HUES48 (cell line): Measurements from ENCODE around the gene CHGA.

ENCODE experiments used
- H3K27ac ChIP-seq: one replicate; pipeline ENCODE4 v1.7.0; 2013; ENCODE audit warnings: low read depth, low read length, inconsistent platforms
- H3K27me3 ChIP-seq: 2 replicates; pipeline ENCODE4 v1.6.1; 2013; ENCODE audit warnings: mild to moderate bottlenecking, low read length; ENCODE audit not compliant: control insufficient read depth, insufficient read depth
- H3K36me3 ChIP-seq: 2 replicates; pipeline ENCODE4 v1.6.1; 2013; ENCODE audit warnings: low read length; ENCODE audit not compliant: control insufficient read depth, insufficient read depth
- H3K4me1 ChIP-seq: 2 replicates; pipeline ENCODE4 v1.6.1; 2013; ENCODE audit warnings: mild to moderate bottlenecking, low read length; ENCODE audit not compliant: control insufficient read depth, insufficient read depth
- H3K4me3 ChIP-seq: 2 replicates; pipeline ENCODE4 v1.5.1; 2013; ENCODE audit warnings: mild to moderate bottlenecking, low read depth, low read length
- H3K9ac ChIP-seq: 2 replicates; pipeline ENCODE4 v1.6.1; 2013; ENCODE audit warnings: mild to moderate bottlenecking, low read depth, low read length, moderate library complexity
- H3K9me3 ChIP-seq: 2 replicates; pipeline ENCODE4 v1.6.1; 2013; ENCODE audit warnings: low read length; ENCODE audit not compliant: control insufficient read depth, insufficient read depth

The CHGA gene

GRCh38 chr14:92963301-92964123 is 40.6 kb downstream of the CHGA start:
- Histone ChIP-seq H3K4me1 (peaks cover 15% of the 10 kb centered on the region; the same call in 1 of the 2 replicates), H3K4me3 (no peak overlapping the region), H3K27me3 (no peaks in the 10 kb centered on the region), H3K27ac (no peak overlapping the region), H3K9me3 (no peaks in the 10 kb centered on the region), H3K36me3 (peaks cover 32% of the 10 kb centered on the region), H3K9ac (no peak overlapping the region)

- no peak overlapping the region for H3K9ac ChIP-seq
- H3K36me3 ChIP-seq = peaks cover 27% of the 10 kb centered on the region
- no peaks in the 10 kb centered on the region for H3K27me3 ChIP-seq
- no peak overlapping the region for H3K4me3 ChIP-seq
- no peak overlapping the region for H3K27ac ChIP-seq
- peaks cover 15% of the 10 kb centered on the region; the same call in 1 of the 2 replicates for H3K4me1 ChIP-seq
- no peaks in the 10 kb centered on the region for H3K9me3 ChIP-seq
Observed at GRCh38 chr14:92964124-92965109, 41.5 kb downstream of the CHGA start.

- Histone ChIP-seq H3K27ac (no peak overlapping the region), H3K4me1 (peaks cover 23% of the 10 kb centered on the region; the same call in 1 of the 2 replicates), H3K36me3 (peaks cover 24% of the 10 kb centered on the region), H3K27me3 (no peaks in the 10 kb centered on the region), H3K9me3 (no peaks in the 10 kb centered on the region), H3K9ac (no peak overlapping the region), H3K4me3 (no peak overlapping the region)
Observed at GRCh38 chr14:92965281-92965680, 42.3 kb downstream of the CHGA start.

GRCh38 chr14:92967346-92967926 is 44.5 kb downstream of the CHGA start:
- Histone ChIP-seq H3K36me3 (peaks cover 2% of the 10 kb centered on the region; the same call in 1 of the 2 replicates), H3K27ac (no peak overlapping the region), H3K9ac (no peak overlapping the region), H3K4me3 (no peak overlapping the region), H3K9me3 (no peaks in the 10 kb centered on the region), H3K4me1 (peaks cover 35% of the 10 kb centered on the region; the same call in 1 of the 2 replicates), H3K27me3 (no peaks in the 10 kb centered on the region)

GRCh38 chr14:92968291-92969020 is 45.5 kb downstream of the CHGA start:
- H3K9ac ChIP-seq = no peak overlapping the region
- no peak overlapping the region for H3K4me3 ChIP-seq
- no peak overlapping the region for H3K27ac ChIP-seq
- no peaks in the 10 kb centered on the region for H3K27me3 ChIP-seq
- peaks cover 34% of the 10 kb centered on the region; the same call in 1 of the 2 replicates for H3K4me1 ChIP-seq
- no peaks in the 10 kb centered on the region for H3K36me3 ChIP-seq
- no peaks in the 10 kb centered on the region for H3K9me3 ChIP-seq

- no peak overlapping the region for H3K4me3 ChIP-seq
- H3K27me3 ChIP-seq = no peaks in the 10 kb centered on the region
- H3K9me3 ChIP-seq = no peaks in the 10 kb centered on the region
- no peak overlapping the region for H3K27ac ChIP-seq
- H3K36me3 ChIP-seq = no peaks in the 10 kb centered on the region
- H3K4me1 ChIP-seq = peaks cover 30% of the 10 kb centered on the region; the same call in 1 of the 2 replicates
- H3K9ac ChIP-seq = no peak overlapping the region
Observed at GRCh38 chr14:92969430-92969829, 46.5 kb downstream of the CHGA start.

GRCh38 chr14:92969871-92970270 is 46.9 kb downstream of the CHGA start:
- no peaks in the 10 kb centered on the region for H3K36me3 ChIP-seq

GRCh38 chr14:92970271-92970670 is 47.3 kb downstream of the CHGA start:
- peaks cover 26% of the 10 kb centered on the region; the same call in 1 of the 2 replicates for H3K4me1 ChIP-seq
- H3K9ac ChIP-seq = no peak overlapping the region
- no peak overlapping the region for H3K4me3 ChIP-seq
- no peaks in the 10 kb centered on the region for H3K36me3 ChIP-seq
- H3K27me3 ChIP-seq = no peaks in the 10 kb centered on the region
- no peaks in the 10 kb centered on the region for H3K9me3 ChIP-seq
- no peak overlapping the region for H3K27ac ChIP-seq

More at GRCh38 chr14:92969871-92970270, 46.9 kb downstream of the CHGA start:
- H3K4me1 ChIP-seq = peaks cover 30% of the 10 kb centered on the region; the same call in 1 of the 2 replicates
- H3K4me3 ChIP-seq = no peak overlapping the region
- no peaks in the 10 kb centered on the region for H3K9me3 ChIP-seq
- H3K9ac ChIP-seq = no peak overlapping the region
- no peak overlapping the region for H3K27ac ChIP-seq
- no peaks in the 10 kb centered on the region for H3K27me3 ChIP-seq

GRCh38 chr14:92971601-92972180 is 48.7 kb downstream of the CHGA start:
- Histone ChIP-seq H3K9ac (no peak overlapping the region), H3K36me3 (peaks cover 5% of the 10 kb centered on the region; the same call in 1 of the 2 replicates), H3K9me3 (no peaks in the 10 kb centered on the region), H3K27me3 (no peaks in the 10 kb centered on the region), H3K4me1 (peaks cover 25% of the 10 kb centered on the region; the same call in 1 of the 2 replicates), H3K4me3 (no peak overlapping the region), H3K27ac (no peak overlapping the region)
